D341Med (cell line): ENCODE measurements around the gene EML6.
A peak's percentile ranks its signal among the peaks of the same experiment; 100 is the strongest.
"Not testable (repeated sequence)": the region's sequence is repeated elsewhere in the genome, so short reads cannot be mapped to it uniquely, and the experiment has no call there.

Experiments
- DNase-seq: peaks from one replicate; pipeline ENCODE4 v3.0.0; 2012; ENCODE audit warnings: low spot score

Gene EML6

DNA sequence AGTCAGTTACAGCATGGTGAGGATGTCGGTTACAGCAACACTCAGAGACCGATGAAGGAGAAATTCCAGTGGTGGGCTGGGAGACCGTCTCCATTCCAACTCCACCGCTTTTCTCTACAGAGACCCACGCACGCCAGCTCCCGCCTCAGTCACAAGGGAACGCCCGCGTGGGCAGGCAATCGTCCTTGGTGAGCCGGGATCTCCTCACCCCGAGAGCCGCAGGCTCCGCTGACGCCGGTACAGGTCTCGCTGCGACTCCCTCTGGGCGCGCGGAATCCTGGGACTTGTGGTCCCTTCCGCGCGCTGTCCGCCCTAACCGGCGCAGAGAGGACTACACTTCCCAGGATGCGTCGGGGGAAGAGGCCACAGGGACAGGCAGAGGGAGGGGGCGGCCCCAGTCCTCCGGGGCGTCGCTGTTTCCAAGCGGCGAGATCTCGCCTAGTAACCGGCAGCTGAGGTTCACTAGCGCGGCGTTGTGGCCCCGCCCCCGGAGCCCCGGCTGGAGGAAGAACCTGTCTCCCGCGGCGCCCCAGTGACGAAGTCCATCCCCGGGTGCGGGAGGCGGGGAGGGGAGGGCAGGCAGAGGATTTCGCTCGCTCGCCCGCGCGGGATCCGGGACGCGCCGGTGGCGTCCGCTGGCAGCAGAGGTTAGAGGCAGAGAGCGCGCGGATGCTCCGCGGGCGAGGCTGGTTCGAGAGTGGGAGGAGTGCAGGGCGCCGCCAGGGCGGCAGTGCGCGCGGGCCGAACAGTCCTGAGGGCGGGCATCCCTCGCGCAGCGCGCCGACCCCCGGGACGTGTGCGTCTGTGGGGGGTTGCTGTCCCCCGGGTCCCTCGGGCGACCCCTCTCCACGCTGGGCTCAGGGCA lies at the start of gene EML6:
EML6 (plus strand) TSS at position 532 of the 865 bp plus-strand sequence. CDS start 1,400 bp downstream, outside the sequence.
- peak; percentile 95 for DNase-seq

DNA sequence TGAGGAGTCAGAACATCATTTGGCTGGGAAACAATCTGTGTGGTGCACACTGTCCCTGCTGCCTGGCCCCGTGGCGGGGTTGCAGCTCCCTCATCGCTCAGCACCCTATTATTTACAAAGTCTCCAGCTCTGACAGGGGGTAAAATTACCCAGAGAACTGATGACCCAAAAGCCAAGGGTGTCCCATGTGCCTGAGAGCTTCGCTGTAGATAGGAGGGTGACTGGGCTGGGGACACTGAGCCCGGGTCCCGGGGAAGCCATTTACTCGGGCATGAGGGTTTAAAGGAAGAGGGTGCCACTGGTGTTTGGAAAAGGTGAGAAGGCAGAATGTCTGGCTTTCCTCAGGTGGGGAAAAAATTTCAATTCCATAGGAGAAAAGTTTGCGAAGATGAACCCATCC lies 48.2 kb upstream of the EML6 start:
- no peak for DNase-seq

GRCh38 chr2:54675738-54676137 lies 47.7 kb upstream of the EML6 start:
- DNase-seq, result no peak

DNA sequence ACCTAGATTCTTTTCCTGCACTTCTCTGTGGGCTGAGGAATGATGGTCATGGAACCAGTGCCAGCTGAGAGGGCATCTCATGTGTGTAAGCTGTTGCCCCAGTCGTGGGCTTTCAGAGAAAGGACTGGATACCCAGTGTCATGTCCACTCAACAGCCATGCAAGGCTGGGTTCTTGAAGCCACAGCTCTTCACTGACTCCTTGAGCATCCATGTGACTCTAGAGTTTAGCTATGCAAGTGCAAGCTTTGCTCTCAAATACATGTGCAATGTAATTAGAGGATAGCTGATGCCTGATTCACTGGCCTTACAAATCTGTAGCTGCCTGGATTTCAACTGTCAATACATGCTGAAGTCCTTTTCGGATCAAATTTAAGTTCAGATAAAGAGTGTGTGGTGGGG lies 46.8 kb upstream of the EML6 start:
- DNase-seq, result no peak

DNA sequence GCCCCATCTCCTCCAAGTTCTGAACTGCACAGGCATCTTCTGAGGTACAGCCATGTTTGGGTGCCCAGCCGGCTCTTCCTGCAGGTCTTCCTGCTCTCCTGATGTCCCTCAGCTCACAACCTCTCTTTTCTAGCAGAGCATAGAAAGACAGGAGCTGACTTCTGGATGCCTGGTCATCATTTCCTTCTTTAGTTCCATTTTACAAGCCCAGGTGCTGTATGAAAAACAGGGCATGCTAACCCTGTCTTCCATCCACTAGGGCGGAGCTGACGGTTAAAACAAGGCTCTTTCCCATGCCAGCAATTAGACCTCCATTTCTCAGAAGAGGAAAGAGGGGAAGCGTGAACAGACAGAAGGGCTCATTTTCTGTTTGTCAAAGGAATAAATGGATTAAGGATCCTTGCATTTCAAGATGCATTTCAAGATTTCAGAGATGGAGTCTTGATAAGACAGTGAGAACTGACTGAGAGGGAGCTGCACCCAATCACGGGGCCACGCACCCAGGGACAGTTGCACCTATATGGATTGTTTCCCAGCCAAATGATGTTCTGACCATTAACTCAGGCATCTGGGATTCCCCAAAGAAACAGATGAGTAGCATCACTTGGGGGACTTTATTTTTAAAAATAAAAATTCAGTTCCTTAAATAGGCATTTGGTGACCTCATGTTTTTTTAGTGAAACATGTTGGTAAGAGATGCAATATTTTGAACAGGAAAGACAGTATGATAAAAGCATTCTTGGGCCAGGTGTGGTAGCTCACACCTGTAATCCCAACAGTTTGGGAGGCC lies 45.8 kb upstream of the EML6 start:
- DNase-seq, result no peak

- no peak for DNase-seq
Observed at GRCh38 chr2:54678719-54679118, 44.7 kb upstream of the EML6 start.

GRCh38 chr2:54680397-54681041 lies 42.9 kb upstream of the EML6 start:
- no peak for DNase-seq

GRCh38 chr2:54681416-54681815 lies 42.0 kb upstream of the EML6 start:
- no peak for DNase-seq

GRCh38 chr2:54683596-54683995 lies 39.9 kb upstream of the EML6 start:
- no peak for DNase-seq

DNA sequence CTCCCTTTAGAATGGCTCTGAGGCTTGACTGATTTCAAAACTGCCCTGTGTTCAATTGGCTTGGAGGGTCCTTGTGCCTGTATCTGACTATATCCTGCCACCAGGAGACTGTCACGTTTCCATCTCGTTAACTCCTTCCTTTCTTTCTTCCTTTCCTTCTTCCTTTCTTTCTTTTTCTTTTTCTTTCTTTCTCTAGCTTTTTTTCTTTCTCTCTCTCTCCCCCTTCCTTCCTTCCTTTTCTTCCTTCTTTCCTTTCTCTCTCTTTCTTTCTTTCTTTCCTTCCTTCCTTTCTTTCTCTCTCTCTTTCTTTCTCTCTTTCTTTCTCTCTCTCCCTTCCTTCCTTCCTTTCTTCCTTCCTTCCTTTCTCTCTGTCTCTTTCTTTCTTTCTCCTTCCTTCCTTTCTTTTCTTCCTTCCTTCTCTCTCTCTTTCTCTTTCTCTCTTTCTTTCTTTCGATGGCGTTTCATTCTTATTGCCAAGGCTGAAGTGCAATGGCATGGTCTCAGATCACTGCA lies 38.1 kb upstream of the EML6 start:
- DNase-seq, result no peak

GRCh38 chr2:54687595-54688152 lies 35.8 kb upstream of the EML6 start:
- no peak for DNase-seq

- no peak for DNase-seq
Observed at GRCh38 chr2:54691445-54692135, 31.9 kb upstream of the EML6 start.

GRCh38 chr2:54692556-54692955 lies 30.9 kb upstream of the EML6 start:
- DNase-seq, result no peak

DNA sequence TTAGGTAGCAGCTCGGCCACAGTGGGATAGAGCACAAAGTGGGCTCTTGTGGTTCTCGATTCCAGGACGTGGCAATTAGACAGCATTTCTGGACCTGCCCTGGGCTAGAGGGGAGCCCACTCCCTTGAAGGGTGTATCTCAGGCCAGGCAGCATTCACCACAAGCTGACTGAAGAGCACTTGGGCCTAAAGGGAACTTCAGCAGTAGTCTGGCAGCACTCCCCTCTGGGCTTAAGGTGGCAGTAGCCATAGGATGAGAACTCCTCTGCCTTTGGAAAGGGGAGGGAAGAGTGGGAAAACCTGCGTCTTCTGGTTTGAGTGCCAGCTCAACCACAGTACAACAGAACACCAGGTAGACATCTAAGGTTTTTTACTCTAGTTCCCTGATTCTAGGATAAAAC lies 28.1 kb upstream of the EML6 start:
- no peak for DNase-seq

DNA sequence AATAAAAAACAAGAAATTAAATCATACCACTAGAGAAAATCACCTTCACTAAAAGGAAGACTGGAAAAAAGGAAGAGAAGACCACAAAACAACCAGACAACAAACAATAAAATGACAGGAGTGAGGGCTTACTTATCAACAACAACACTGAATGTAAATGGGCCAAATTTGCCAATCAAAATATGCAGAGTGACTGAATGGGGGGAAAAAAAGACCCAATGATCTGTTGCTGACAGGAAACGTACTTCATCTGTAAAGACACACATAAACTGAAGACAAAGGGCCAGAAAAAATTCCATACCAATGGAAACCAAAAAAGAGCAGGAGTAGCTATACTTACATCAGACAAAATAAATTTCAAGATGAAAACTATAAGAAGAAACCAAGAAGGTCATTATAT lies 25.5 kb upstream of the EML6 start:
- no peak for DNase-seq

DNA sequence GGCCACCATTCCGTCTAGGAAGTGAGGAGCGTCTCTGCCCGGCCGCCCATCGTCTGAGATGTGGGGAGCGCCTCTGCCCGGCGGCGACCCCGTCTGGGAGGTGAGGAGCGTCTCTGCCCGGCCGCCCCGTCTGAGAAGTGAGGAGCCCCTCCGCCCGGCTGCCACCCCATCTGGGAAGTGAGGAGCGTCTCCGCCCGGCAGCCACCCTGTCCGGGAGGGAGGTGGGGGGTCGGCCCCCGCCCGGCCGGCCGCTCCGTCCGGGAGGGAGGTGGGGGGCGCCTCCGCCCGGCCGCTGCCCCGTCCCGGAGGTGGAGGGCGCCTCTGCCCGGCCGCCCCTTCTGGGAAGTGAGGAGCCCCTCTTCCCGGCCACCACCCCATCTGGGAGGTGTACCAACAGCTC lies 24.5 kb upstream of the EML6 start:
- DNase-seq, result not testable (repeated sequence)

- no peak for DNase-seq
Observed at GRCh38 chr2:54699665-54700064, 23.8 kb upstream of the EML6 start.

DNA sequence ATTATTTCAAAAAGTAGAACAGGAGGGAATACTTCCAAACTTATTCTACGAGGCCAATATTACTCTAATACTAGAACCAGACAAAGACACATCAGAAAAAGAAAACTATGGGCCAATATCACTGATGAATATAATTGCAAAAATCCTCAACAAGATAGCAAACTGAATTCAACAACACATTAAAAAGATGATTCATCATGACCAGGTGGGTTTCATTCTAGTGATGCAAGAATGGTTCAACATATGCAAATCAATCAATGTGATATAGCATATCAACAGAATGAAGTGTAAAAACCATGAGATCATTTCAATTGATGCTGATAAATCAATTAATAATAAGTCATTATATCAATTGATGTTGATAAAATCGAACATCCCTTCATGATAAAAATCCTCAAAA lies 22.4 kb upstream of the EML6 start:
- DNase-seq, result no peak

- no peak for DNase-seq
Observed at GRCh38 chr2:54704238-54704637, 19.2 kb upstream of the EML6 start.

DNA sequence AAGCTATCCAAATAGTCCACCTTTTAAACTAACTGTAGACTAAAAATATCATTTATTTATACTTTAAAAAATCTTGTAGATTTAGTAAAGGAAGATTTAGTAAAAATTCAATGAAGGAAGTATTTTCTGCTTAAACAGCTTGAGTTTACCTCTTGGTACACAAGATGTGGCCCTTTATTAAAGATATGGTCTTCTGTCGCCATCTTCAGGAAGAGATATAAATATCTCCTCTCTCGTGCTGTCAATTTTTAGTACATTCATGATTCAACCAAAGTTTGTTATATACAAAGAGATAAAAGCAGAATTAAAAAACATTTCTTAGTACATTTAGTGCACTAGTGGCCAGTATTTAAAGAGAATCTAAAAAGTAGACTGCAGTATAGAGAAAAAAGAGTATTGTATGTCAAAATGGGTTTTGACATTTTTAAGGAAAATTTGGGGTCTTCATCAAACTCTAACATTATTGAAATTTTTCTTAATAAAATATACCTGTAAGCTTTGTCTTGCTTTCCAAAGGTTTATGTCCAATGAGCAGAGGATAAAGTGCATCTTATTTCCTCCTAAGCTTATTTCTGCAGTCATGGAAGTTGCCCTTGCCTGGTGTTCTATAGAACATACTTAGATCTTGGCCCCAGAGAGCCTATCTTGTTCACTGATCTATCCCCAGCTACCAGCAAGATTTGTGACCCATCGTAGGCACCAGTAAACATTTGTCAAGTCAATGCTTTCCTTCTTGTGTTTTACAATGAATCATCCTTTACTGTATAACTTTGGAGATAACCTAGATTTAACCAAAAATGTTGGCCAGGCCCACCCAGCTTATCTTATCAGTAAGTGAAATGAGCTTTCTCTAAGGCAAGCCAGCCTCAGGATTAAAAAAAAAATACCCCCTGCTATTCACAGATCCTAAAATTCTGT lies 18.5 kb upstream of the EML6 start:
- DNase-seq, result no peak

DNA sequence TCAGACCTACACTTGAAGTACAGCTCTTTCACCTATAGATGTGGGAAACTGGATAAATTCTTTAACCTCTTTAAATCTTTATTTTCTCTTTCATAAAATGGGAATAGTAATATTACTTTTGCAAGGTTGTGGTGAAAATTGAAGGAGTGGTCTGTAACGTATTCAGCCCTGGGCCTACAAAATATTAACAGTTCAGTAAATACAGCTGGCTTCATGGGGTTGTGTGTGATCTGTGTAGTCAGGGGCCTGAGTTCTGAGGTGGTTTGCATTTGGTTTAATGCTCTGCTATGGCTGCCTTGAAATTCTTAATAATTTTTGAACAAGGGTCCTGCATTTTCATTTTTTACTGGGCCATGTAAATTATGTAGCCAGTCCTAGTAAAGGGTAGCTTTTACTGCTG lies 16.8 kb upstream of the EML6 start:
- DNase-seq, result no peak
